ENCODE results near the gene EIF5B. TPM values are rescaled to one million over a fixed set of nuclear protein-coding genes. Genes with fewer than 3 reads are reported as not detected.
"Not testable (repeated sequence)": the region's sequence is repeated elsewhere in the genome, so short reads cannot be mapped to it uniquely, and the experiment has no call there.

The EIF5B gene
- total and polyA plus RNA-seq, 2 of the 8 experiments (the other 6 are each of a cell fraction or from before 2014, with no cell fraction given) = 10.7 to 64.5 TPM

DNA sequence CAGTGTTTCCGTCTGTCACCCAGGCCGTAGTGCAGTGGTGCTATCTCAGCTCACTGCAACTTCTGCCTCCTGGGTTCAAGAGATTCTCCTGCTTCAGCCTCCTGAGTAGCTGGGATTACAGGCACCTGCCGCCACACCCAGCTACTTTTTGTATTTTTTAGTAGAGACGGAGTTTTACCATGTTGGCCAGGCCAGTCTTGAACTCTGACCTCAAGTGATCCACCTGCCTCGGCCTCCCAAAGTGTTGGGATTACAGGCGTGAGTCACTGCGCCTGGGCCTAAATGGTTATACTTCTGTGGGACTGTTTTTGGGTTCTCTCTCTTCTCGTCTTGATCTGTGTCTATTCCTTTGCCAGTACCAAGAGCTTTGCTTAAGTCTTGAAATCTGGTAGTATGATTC lies 17.6 kb downstream of the EIF5B start:
- not testable (repeated sequence) for H2AK5ac ChIP-seq (ENCODE audit: low read depth, low read length); H4K91ac ChIP-seq (replicated peaks; ENCODE audit: insufficient read length, low read length); H2BK5ac ChIP-seq (ENCODE audit: low read depth, low read length); H3K4ac ChIP-seq (replicated peaks; ENCODE audit: insufficient read length, low read depth, low read length); H3K14ac ChIP-seq (ENCODE audit: insufficient read length); H4K5ac ChIP-seq (ENCODE audit: insufficient read length, low read depth, low read length); H3K23me2 ChIP-seq (ENCODE audit: low read depth, low read length); H3K9me3 ChIP-seq (ENCODE audit: insufficient read depth in 2 of 2, low read depth in 1 of 2, low read length in 1 of 2); H4K20me1 ChIP-seq (replicated peaks in 1 of 2; ENCODE audit: control insufficient read depth in 1 of 2, insufficient read depth in 2 of 2, low read length in 2 of 2); H2BK15ac ChIP-seq (ENCODE audit: low read length); H2BK20ac ChIP-seq (ENCODE audit: low read length); H3K4me1 ChIP-seq (replicated peaks in 1 of 4; ENCODE audit: control insufficient read depth in 3 of 4, insufficient read depth in 4 of 4, low read length in 3 of 4); FAIRE-seq; H2BK12ac ChIP-seq (ENCODE audit: low read depth, low read length); H3K79me1 ChIP-seq (ENCODE audit: low read depth, low read length); H3K36me3 ChIP-seq (ENCODE audit: control insufficient read depth in 2 of 4, insufficient read depth in 4 of 4, low read length in 3 of 4); H3K9ac ChIP-seq (replicated peaks in 1 of 4; ENCODE audit: extremely low read depth in 1 of 4, low read depth in 3 of 4, low read length in 3 of 4); H3K23ac ChIP-seq (ENCODE audit: insufficient read length); H2BK120ac ChIP-seq (replicated peaks; ENCODE audit: low read depth, low read length); H3K18ac ChIP-seq (ENCODE audit: extremely low read depth, low read length); H3K4me3 ChIP-seq (ENCODE audit: extremely low read depth in 1 of 4, insufficient read depth in 2 of 4, low read depth in 3 of 4, low read length in 4 of 4); H2AFZ ChIP-seq (ENCODE audit: low read length); DNase-seq (ENCODE audit: low read depth in 1 of 2, low spot score in 2 of 2); H3K27me3 ChIP-seq (replicated peaks in 1 of 4; ENCODE audit: control insufficient read depth in 3 of 4, extremely low read depth in 1 of 4, insufficient read depth in 3 of 4, low read length in 3 of 4); H3K27ac ChIP-seq (ENCODE audit: low read depth, low read length); H3K56ac ChIP-seq (replicated peaks; ENCODE audit: insufficient read length, low read depth, low read length); H4K8ac ChIP-seq (ENCODE audit: extremely low read depth, insufficient read depth, low read length); H3K4me2 ChIP-seq (ENCODE audit: insufficient read depth in 1 of 2, low read depth in 2 of 2, low read length in 2 of 2)
- CTCF ChIA-PET (ENCODE audit: partially characterized antibody) = interaction anchor here (0.7 to 1.9 kb wide), 2 partner anchors 18 to 1595 kb away, joined by 3 to 9 read pairs; partner anchors contain the start of genes EIF5B and TXNDC9
- peaks cover 15 to 92% of the 10 kb centered on the region in 2 experiments for H3K79me2 ChIP-seq (ENCODE audit: control insufficient read depth in 1 of 2, insufficient read depth in 2 of 2, low read length in 2 of 2)
- POLR2A ChIA-PET (ENCODE audit: partially characterized antibody) = interaction anchor here (1.3 kb wide), 1 partner anchor 17 kb away, joined by 3 read pairs; the partner anchor contains the start of gene EIF5B
- 89% methylated on average over 7 of the region's 8 CpGs; no CpG with 5 or more reads in 1 of the 2 experiments for WGBS, 2 experiments (ENCODE audit: extremely low coverage in 1 of 2, insufficient coverage in 1 of 2, insufficient read length in 1 of 2, insufficient replicate concordance in 2 of 2, low coverage in 1 of 2, low lambda C conversion rate in 2 of 2, missing lambda C conversion rate in 1 of 2)

Data from H1 (cell line).